ENCODE data around the gene GSX2.

DNA sequence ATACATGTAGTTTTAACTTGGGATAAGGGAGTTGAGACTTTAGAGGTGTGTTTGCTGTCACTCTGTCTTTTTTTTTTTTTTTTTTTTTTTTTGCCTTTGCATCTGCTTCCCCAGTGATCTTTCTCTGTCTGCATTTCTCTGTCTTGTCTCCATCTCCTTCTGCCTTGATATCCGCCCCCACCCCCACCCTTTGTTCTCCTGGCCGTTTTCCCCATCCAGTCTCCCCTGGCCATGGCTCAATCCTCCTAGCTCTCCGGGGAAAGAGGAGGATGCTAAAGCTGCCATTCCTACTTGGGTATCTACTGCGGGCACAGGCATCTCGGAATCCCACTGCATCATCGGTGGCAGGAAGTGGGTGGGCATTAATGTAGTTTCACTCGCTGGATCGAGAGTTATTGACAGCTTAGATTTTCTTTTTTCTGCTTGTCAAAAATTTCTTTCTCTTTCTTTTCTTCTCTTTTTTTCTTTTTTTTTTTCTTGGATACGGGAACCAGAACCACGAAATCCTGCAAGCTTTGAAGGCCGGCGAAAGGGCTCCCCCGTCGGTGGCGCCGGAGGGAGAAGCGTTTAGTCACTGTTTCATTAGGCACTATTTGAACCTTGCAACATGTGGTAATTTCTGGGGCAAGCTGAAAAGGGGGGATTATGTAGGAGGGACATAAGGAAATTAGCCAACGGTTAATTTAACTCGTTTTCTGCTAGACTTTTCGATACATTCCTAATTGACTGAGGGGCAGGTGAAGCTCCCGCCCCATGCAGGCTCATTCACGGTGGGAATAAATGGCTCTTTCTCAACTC, 8.2 kb downstream of the GSX2 start:
- TF ChIP-seq, protein P1, sequence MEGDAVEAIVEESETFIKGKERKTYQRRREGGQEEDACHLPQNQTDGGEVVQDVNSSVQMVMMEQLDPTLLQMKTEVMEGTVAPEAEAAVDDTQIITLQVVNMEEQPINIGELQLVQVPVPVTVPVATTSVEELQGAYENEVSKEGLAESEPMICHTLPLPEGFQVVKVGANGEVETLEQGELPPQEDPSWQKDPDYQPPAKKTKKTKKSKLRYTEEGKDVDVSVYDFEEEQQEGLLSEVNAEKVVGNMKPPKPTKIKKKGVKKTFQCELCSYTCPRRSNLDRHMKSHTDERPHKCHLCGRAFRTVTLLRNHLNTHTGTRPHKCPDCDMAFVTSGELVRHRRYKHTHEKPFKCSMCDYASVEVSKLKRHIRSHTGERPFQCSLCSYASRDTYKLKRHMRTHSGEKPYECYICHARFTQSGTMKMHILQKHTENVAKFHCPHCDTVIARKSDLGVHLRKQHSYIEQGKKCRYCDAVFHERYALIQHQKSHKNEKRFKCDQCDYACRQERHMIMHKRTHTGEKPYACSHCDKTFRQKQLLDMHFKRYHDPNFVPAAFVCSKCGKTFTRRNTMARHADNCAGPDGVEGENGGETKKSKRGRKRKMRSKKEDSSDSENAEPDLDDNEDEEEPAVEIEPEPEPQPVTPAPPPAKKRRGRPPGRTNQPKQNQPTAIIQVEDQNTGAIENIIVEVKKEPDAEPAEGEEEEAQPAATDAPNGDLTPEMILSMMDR (IDR thresholded peaks at IDR 0.05) = no peak
- no peak for TF ChIP-seq POLR2A (IDR thresholded peaks at IDR 0.05)
